ENCODE results near the gene KDM1B.

KDM1B gene

GRCh38 chr6:18235524-18235923, 80.3 kb downstream of the KDM1B start:
- Histone ChIP-seq H3K9ac (ENCODE audit: low read depth, low read length) (no peak overlapping the region), H3K9me3 (replicated peaks; ENCODE audit: low read length) (no peaks in the 10 kb centered on the region), H3K4me3 (ENCODE audit: low read length) (no peak overlapping the region), H3K4me2 (ENCODE audit: low read length) (no peak overlapping the region), H3K27me3 (ENCODE audit: control insufficient read depth, insufficient read depth, low read length) (no peaks in the 10 kb centered on the region), H3K4me1 (ENCODE audit: control insufficient read depth, insufficient read depth, low read length) (no peaks in the 10 kb centered on the region), H3K36me3 (ENCODE audit: insufficient read depth, low read length) (peaks cover 22% of the 10 kb centered on the region)

GRCh38 chr6:18237167-18237566, 81.9 kb downstream of the KDM1B start:
- no peak overlapping the region for H3K4me2 ChIP-seq (ENCODE audit: low read length)
- peaks cover 8% of the 10 kb centered on the region for H3K4me1 ChIP-seq (ENCODE audit: control insufficient read depth, insufficient read depth, low read length)
- peaks cover 31% of the 10 kb centered on the region for H3K36me3 ChIP-seq (ENCODE audit: insufficient read depth, low read length)
- no peak overlapping the region for H3K9ac ChIP-seq (ENCODE audit: low read depth, low read length)
- H3K9me3 ChIP-seq (replicated peaks; ENCODE audit: low read length), result no peaks in the 10 kb centered on the region
- H3K27me3 ChIP-seq (ENCODE audit: control insufficient read depth, insufficient read depth, low read length), result no peaks in the 10 kb centered on the region
- H3K4me3 ChIP-seq (ENCODE audit: low read length), result no peak overlapping the region

GRCh38 chr6:18240230-18240629, 85.0 kb downstream of the KDM1B start:
- Histone ChIP-seq H3K9me3 (replicated peaks; ENCODE audit: low read length) (no peaks in the 10 kb centered on the region), H3K4me1 (ENCODE audit: control insufficient read depth, insufficient read depth, low read length) (peaks cover 17% of the 10 kb centered on the region), H3K4me2 (ENCODE audit: low read length) (no peak overlapping the region), H3K27me3 (ENCODE audit: control insufficient read depth, insufficient read depth, low read length) (no peaks in the 10 kb centered on the region), H3K9ac (ENCODE audit: low read depth, low read length) (no peak overlapping the region), H3K36me3 (ENCODE audit: insufficient read depth, low read length) (peaks cover 41% of the 10 kb centered on the region), H3K4me3 (ENCODE audit: low read length) (no peak overlapping the region)

GRCh38 chr6:18241208-18242038, 86.2 kb downstream of the KDM1B start:
- H3K4me3 ChIP-seq (ENCODE audit: low read length), result no peak overlapping the region
- no peak overlapping the region for H3K4me2 ChIP-seq (ENCODE audit: low read length)
- H3K27me3 ChIP-seq (ENCODE audit: control insufficient read depth, insufficient read depth, low read length), result no peaks in the 10 kb centered on the region
- no peaks in the 10 kb centered on the region for H3K9me3 ChIP-seq (replicated peaks; ENCODE audit: low read length)
- peaks cover 17% of the 10 kb centered on the region for H3K4me1 ChIP-seq (ENCODE audit: control insufficient read depth, insufficient read depth, low read length)
- H3K36me3 ChIP-seq (ENCODE audit: insufficient read depth, low read length), result peaks cover 35% of the 10 kb centered on the region
- no peak overlapping the region for H3K9ac ChIP-seq (ENCODE audit: low read depth, low read length)

GRCh38 chr6:18242062-18242851, 87.0 kb downstream of the KDM1B start:
- Histone ChIP-seq H3K27me3 (ENCODE audit: control insufficient read depth, insufficient read depth, low read length) (no peaks in the 10 kb centered on the region), H3K36me3 (ENCODE audit: insufficient read depth, low read length) (peaks cover 35% of the 10 kb centered on the region), H3K4me2 (ENCODE audit: low read length) (no peak overlapping the region), H3K9ac (ENCODE audit: low read depth, low read length) (no peak overlapping the region), H3K4me1 (ENCODE audit: control insufficient read depth, insufficient read depth, low read length) (peaks cover 17% of the 10 kb centered on the region), H3K4me3 (ENCODE audit: low read length) (no peak overlapping the region), H3K9me3 (replicated peaks; ENCODE audit: low read length) (no peaks in the 10 kb centered on the region)

GRCh38 chr6:18243302-18243893, 88.2 kb downstream of the KDM1B start:
- Histone ChIP-seq H3K4me2 (ENCODE audit: low read length) (no peak overlapping the region), H3K27me3 (ENCODE audit: control insufficient read depth, insufficient read depth, low read length) (no peaks in the 10 kb centered on the region), H3K4me3 (ENCODE audit: low read length) (no peak overlapping the region), H3K4me1 (ENCODE audit: control insufficient read depth, insufficient read depth, low read length) (peaks cover 17% of the 10 kb centered on the region), H3K9me3 (replicated peaks; ENCODE audit: low read length) (no peaks in the 10 kb centered on the region), H3K9ac (ENCODE audit: low read depth, low read length) (no peak overlapping the region), H3K36me3 (ENCODE audit: insufficient read depth, low read length) (peaks cover 33% of the 10 kb centered on the region)

GRCh38 chr6:18244251-18244650, 89.0 kb downstream of the KDM1B start:
- H3K4me2 ChIP-seq (ENCODE audit: low read length), result no peak overlapping the region
- H3K9me3 ChIP-seq (replicated peaks; ENCODE audit: low read length), result no peaks in the 10 kb centered on the region
- H3K4me3 ChIP-seq (ENCODE audit: low read length), result no peak overlapping the region
- no peaks in the 10 kb centered on the region for H3K27me3 ChIP-seq (ENCODE audit: control insufficient read depth, insufficient read depth, low read length)
- no peak overlapping the region for H3K9ac ChIP-seq (ENCODE audit: low read depth, low read length)
- H3K4me1 ChIP-seq (ENCODE audit: control insufficient read depth, insufficient read depth, low read length), result peaks cover 17% of the 10 kb centered on the region
- peaks cover 40% of the 10 kb centered on the region for H3K36me3 ChIP-seq (ENCODE audit: insufficient read depth, low read length)

- no peak overlapping the region for H3K9ac ChIP-seq (ENCODE audit: low read depth, low read length)
- no peaks in the 10 kb centered on the region for H3K9me3 ChIP-seq (replicated peaks; ENCODE audit: low read length)
- H3K4me3 ChIP-seq (ENCODE audit: low read length), result no peak overlapping the region
- no peak overlapping the region for H3K4me2 ChIP-seq (ENCODE audit: low read length)
- H3K27me3 ChIP-seq (ENCODE audit: control insufficient read depth, insufficient read depth, low read length), result no peaks in the 10 kb centered on the region
- H3K4me1 ChIP-seq (ENCODE audit: control insufficient read depth, insufficient read depth, low read length), result peaks cover 17% of the 10 kb centered on the region
- H3K36me3 ChIP-seq (ENCODE audit: insufficient read depth, low read length), result peaks cover 48% of the 10 kb centered on the region
Observed at GRCh38 chr6:18245079-18245478, 89.9 kb downstream of the KDM1B start.

GRCh38 chr6:18245642-18246041, 90.4 kb downstream of the KDM1B start:
- no peak overlapping the region for H3K9ac ChIP-seq (ENCODE audit: low read depth, low read length)
- peaks cover 48% of the 10 kb centered on the region for H3K36me3 ChIP-seq (ENCODE audit: insufficient read depth, low read length)
- H3K27me3 ChIP-seq (ENCODE audit: control insufficient read depth, insufficient read depth, low read length), result no peaks in the 10 kb centered on the region
- no peak overlapping the region for H3K4me3 ChIP-seq (ENCODE audit: low read length)
- no peak overlapping the region for H3K4me2 ChIP-seq (ENCODE audit: low read length)
- H3K9me3 ChIP-seq (replicated peaks; ENCODE audit: low read length), result no peaks in the 10 kb centered on the region
- peaks cover 17% of the 10 kb centered on the region for H3K4me1 ChIP-seq (ENCODE audit: control insufficient read depth, insufficient read depth, low read length)

GRCh38 chr6:18246205-18246604, 91.0 kb downstream of the KDM1B start:
- no peak overlapping the region for H3K9ac ChIP-seq (ENCODE audit: low read depth, low read length)
- no peaks in the 10 kb centered on the region for H3K9me3 ChIP-seq (replicated peaks; ENCODE audit: low read length)
- H3K4me1 ChIP-seq (ENCODE audit: control insufficient read depth, insufficient read depth, low read length), result peaks cover 17% of the 10 kb centered on the region
- H3K27me3 ChIP-seq (ENCODE audit: control insufficient read depth, insufficient read depth, low read length), result no peaks in the 10 kb centered on the region
- peaks cover 48% of the 10 kb centered on the region for H3K36me3 ChIP-seq (ENCODE audit: insufficient read depth, low read length)
- H3K4me3 ChIP-seq (ENCODE audit: low read length), result no peak overlapping the region
- no peak overlapping the region for H3K4me2 ChIP-seq (ENCODE audit: low read length)

- Histone ChIP-seq H3K4me3 (ENCODE audit: low read length) (no peak overlapping the region), H3K9me3 (replicated peaks; ENCODE audit: low read length) (no peaks in the 10 kb centered on the region), H3K27me3 (ENCODE audit: control insufficient read depth, insufficient read depth, low read length) (no peaks in the 10 kb centered on the region), H3K36me3 (ENCODE audit: insufficient read depth, low read length) (peaks cover 47% of the 10 kb centered on the region), H3K9ac (ENCODE audit: low read depth, low read length) (no peak overlapping the region), H3K4me1 (ENCODE audit: control insufficient read depth, insufficient read depth, low read length) (peaks cover 10% of the 10 kb centered on the region), H3K4me2 (ENCODE audit: low read length) (no peak overlapping the region)
Observed at GRCh38 chr6:18247002-18247401, 91.8 kb downstream of the KDM1B start.
